ENCODE results near the gene PLPPR1.
"Not testable (repeated sequence)": the region's sequence is repeated elsewhere in the genome, so short reads cannot be mapped to it uniquely, and the experiment has no call there.

Gene PLPPR1

GRCh38 chr9:101324245-101324804 lies 295.8 kb downstream of the PLPPR1 start:
- DNase-seq = no peak
- no peak overlapping the region for H3K4me3 ChIP-seq (ENCODE audit: insufficient read depth, low read depth, low read length, poor library complexity, severe bottlenecking)
- H3K27me3 ChIP-seq (replicated peaks; ENCODE audit: control insufficient read depth, insufficient read depth, low read length, poor library complexity, severe bottlenecking) = no peaks in the 10 kb centered on the region
- no peak overlapping the region for H3K27ac ChIP-seq (ENCODE audit: insufficient read depth, low read length, poor library complexity, severe bottlenecking)
- H3K36me3 ChIP-seq (ENCODE audit: control insufficient read depth, insufficient read depth, low read length) = no peaks in the 10 kb centered on the region
- H3K9me3 ChIP-seq (ENCODE audit: control insufficient read depth, low read length) = no peaks in the 10 kb centered on the region
- H3K4me1 ChIP-seq (ENCODE audit: control insufficient read depth, insufficient read depth, low read length, poor library complexity, severe bottlenecking) = no peaks in the 10 kb centered on the region

DNA sequence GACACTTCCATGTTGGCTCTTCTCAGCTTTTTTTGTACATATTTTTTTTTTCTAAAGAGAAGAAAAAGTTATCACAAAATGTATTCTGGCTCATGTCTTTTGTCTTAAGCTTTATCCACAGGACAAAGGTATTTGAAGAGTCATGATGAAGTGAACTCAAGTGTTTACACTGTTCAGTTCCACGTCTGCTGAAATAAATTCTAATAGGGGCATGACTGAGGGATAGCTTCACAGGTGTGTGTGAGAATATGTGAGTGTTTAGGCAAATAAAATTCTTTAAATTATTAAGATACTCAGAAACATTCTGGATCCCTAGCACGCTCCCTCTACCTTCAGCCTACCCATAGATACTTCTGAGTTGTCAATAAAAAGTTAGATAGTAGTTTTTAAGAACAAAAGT lies 296.5 kb downstream of the PLPPR1 start:
- H3K4me1 ChIP-seq (ENCODE audit: control insufficient read depth, insufficient read depth, low read length, poor library complexity, severe bottlenecking) = no peaks in the 10 kb centered on the region
- no peaks in the 10 kb centered on the region for H3K36me3 ChIP-seq (ENCODE audit: control insufficient read depth, insufficient read depth, low read length)
- H3K9me3 ChIP-seq (ENCODE audit: control insufficient read depth, low read length) = no peaks in the 10 kb centered on the region

DNA sequence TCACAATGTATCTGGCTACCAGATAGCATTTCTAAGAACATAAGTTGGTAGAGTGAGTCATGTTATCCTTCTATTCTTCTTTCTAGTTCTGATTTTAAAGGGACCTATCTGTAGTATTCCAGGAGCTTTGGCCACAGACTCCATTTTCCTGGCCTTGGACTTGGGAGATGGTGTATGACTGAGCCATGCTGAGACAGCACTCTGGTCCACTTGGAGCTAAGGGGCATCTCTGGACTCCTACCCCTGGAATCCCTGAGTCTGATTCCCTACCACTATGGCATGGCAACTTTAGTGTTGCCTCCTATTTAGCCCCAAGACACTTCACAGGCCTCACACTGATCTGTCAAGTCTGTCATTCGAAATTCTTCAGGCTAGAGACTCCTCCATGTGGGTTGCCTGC lies 297.5 kb downstream of the PLPPR1 start:
- Histone ChIP-seq H3K9me3 (ENCODE audit: control insufficient read depth, low read length) (no peaks in the 10 kb centered on the region), H3K36me3 (ENCODE audit: control insufficient read depth, insufficient read depth, low read length) (no peaks in the 10 kb centered on the region), H3K27me3 (replicated peaks; ENCODE audit: control insufficient read depth, insufficient read depth, low read length, poor library complexity, severe bottlenecking) (no peaks in the 10 kb centered on the region), H3K27ac (ENCODE audit: insufficient read depth, low read length, poor library complexity, severe bottlenecking) (no peak overlapping the region), H3K4me3 (ENCODE audit: insufficient read depth, low read depth, low read length, poor library complexity, severe bottlenecking) (no peak overlapping the region), H3K4me1 (ENCODE audit: control insufficient read depth, insufficient read depth, low read length, poor library complexity, severe bottlenecking) (no peaks in the 10 kb centered on the region)
- DNase-seq = no peak

More for the DNA sequence above, 296.5 kb downstream of the PLPPR1 start:
- Histone ChIP-seq H3K4me3 (ENCODE audit: insufficient read depth, low read depth, low read length, poor library complexity, severe bottlenecking) (no peak overlapping the region), H3K27me3 (replicated peaks; ENCODE audit: control insufficient read depth, insufficient read depth, low read length, poor library complexity, severe bottlenecking) (no peaks in the 10 kb centered on the region), H3K27ac (ENCODE audit: insufficient read depth, low read length, poor library complexity, severe bottlenecking) (no peak overlapping the region)
- DNase-seq = no peak

DNA sequence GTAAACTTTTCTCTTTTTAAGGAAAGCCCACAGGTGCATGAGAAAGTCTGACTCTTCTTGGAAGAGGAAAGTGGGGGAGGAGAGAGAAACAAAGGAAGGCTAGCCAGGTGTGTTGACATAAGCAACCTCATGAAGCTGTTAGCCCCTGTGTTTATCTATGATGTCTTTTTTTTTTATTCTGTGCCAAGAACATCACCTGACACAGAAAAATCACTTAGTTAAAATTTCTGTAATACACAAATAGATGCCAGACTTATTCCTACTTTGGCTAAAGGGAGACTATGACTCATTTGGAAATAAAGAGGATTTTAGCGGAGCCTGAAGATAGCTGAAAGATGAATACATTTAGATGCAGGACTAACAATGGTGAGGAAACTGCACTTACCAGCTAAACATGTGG lies 298.0 kb downstream of the PLPPR1 start:
- no peaks in the 10 kb centered on the region for H3K27me3 ChIP-seq (replicated peaks; ENCODE audit: control insufficient read depth, insufficient read depth, low read length, poor library complexity, severe bottlenecking)
- H3K9me3 ChIP-seq (ENCODE audit: control insufficient read depth, low read length) = no peaks in the 10 kb centered on the region
- no peaks in the 10 kb centered on the region for H3K36me3 ChIP-seq (ENCODE audit: control insufficient read depth, insufficient read depth, low read length)
- no peak for DNase-seq
- H3K27ac ChIP-seq (ENCODE audit: insufficient read depth, low read length, poor library complexity, severe bottlenecking) = no peak overlapping the region
- H3K4me1 ChIP-seq (ENCODE audit: control insufficient read depth, insufficient read depth, low read length, poor library complexity, severe bottlenecking) = no peaks in the 10 kb centered on the region
- no peak overlapping the region for H3K4me3 ChIP-seq (ENCODE audit: insufficient read depth, low read depth, low read length, poor library complexity, severe bottlenecking)

- not testable (repeated sequence) for DNase-seq; H3K27ac ChIP-seq (ENCODE audit: insufficient read depth, low read length, poor library complexity, severe bottlenecking); H3K4me3 ChIP-seq (ENCODE audit: insufficient read depth, low read depth, low read length, poor library complexity, severe bottlenecking); H3K4me1 ChIP-seq (ENCODE audit: control insufficient read depth, insufficient read depth, low read length, poor library complexity, severe bottlenecking); H3K27me3 ChIP-seq (replicated peaks; ENCODE audit: control insufficient read depth, insufficient read depth, low read length, poor library complexity, severe bottlenecking); H3K9me3 ChIP-seq (ENCODE audit: control insufficient read depth, low read length); H3K36me3 ChIP-seq (ENCODE audit: control insufficient read depth, insufficient read depth, low read length)
Observed at GRCh38 chr9:101327422-101327909, 298.9 kb downstream of the PLPPR1 start.

DNA sequence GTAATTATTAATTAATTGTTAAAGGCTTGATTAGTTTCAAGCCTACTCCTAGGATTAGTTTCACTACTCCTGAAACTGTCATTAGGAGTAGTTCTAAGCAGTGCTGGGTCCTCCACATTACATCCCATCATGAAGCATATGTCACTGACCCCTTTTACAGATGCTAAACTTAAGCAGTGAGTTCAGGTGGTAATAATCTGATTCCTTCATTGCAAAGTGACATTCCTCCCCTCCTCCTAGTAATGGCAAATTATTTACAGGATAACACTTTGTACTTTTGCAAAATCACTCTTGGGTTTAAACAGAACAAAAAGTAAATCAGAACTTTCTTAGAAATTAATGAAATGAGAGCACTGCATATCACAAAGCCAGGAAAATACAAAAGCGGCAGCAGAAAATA lies 303.8 kb downstream of the PLPPR1 start:
- Histone ChIP-seq H3K4me1 (ENCODE audit: control insufficient read depth, insufficient read depth, low read length, poor library complexity, severe bottlenecking) (no peaks in the 10 kb centered on the region), H3K36me3 (ENCODE audit: control insufficient read depth, insufficient read depth, low read length) (no peaks in the 10 kb centered on the region), H3K9me3 (ENCODE audit: control insufficient read depth, low read length) (no peaks in the 10 kb centered on the region), H3K27ac (ENCODE audit: insufficient read depth, low read length, poor library complexity, severe bottlenecking) (no peak overlapping the region), H3K27me3 (replicated peaks; ENCODE audit: control insufficient read depth, insufficient read depth, low read length, poor library complexity, severe bottlenecking) (no peaks in the 10 kb centered on the region), H3K4me3 (ENCODE audit: insufficient read depth, low read depth, low read length, poor library complexity, severe bottlenecking) (no peak overlapping the region)
- no peak for DNase-seq

- no peak overlapping the region for H3K4me3 ChIP-seq (ENCODE audit: insufficient read depth, low read depth, low read length, poor library complexity, severe bottlenecking)
- no peaks in the 10 kb centered on the region for H3K9me3 ChIP-seq (ENCODE audit: control insufficient read depth, low read length)
- no peak for DNase-seq
- H3K27me3 ChIP-seq (replicated peaks; ENCODE audit: control insufficient read depth, insufficient read depth, low read length, poor library complexity, severe bottlenecking) = no peaks in the 10 kb centered on the region
- H3K4me1 ChIP-seq (ENCODE audit: control insufficient read depth, insufficient read depth, low read length, poor library complexity, severe bottlenecking) = no peaks in the 10 kb centered on the region
- H3K27ac ChIP-seq (ENCODE audit: insufficient read depth, low read length, poor library complexity, severe bottlenecking) = no peak overlapping the region
- no peaks in the 10 kb centered on the region for H3K36me3 ChIP-seq (ENCODE audit: control insufficient read depth, insufficient read depth, low read length)
Observed at GRCh38 chr9:101333490-101333889, 305.0 kb downstream of the PLPPR1 start.

- H3K9me3 ChIP-seq (ENCODE audit: control insufficient read depth, low read length) = no peaks in the 10 kb centered on the region
- H3K4me3 ChIP-seq (ENCODE audit: insufficient read depth, low read depth, low read length, poor library complexity, severe bottlenecking) = no peak overlapping the region
- no peaks in the 10 kb centered on the region for H3K36me3 ChIP-seq (ENCODE audit: control insufficient read depth, insufficient read depth, low read length)
- H3K27me3 ChIP-seq (replicated peaks; ENCODE audit: control insufficient read depth, insufficient read depth, low read length, poor library complexity, severe bottlenecking) = no peaks in the 10 kb centered on the region
- no peak for DNase-seq
- H3K27ac ChIP-seq (ENCODE audit: insufficient read depth, low read length, poor library complexity, severe bottlenecking) = no peak overlapping the region
- no peaks in the 10 kb centered on the region for H3K4me1 ChIP-seq (ENCODE audit: control insufficient read depth, insufficient read depth, low read length, poor library complexity, severe bottlenecking)
Observed at GRCh38 chr9:101333926-101334702, 305.6 kb downstream of the PLPPR1 start.

DNA sequence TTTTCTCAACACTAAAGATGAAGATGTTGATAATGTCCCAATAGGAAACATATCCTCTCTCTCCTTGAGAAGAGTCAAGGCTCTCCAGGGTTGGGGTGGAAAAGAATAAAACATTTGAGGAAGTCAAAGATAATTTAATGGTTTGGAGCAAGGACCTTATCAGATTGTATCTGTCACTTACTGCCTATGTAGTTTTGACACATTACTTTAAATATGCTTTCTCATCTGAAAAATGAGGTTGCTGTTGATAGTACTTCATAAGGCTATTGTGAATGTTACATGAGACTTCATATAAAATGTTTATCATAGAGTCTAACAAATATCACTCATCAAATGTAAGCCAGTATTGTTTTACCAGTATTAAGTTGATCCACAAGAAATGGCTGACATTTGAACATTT lies 307.6 kb downstream of the PLPPR1 start:
- no peak overlapping the region for H3K27ac ChIP-seq (ENCODE audit: insufficient read depth, low read length, poor library complexity, severe bottlenecking)
- no peaks in the 10 kb centered on the region for H3K9me3 ChIP-seq (ENCODE audit: control insufficient read depth, low read length)
- no peak for DNase-seq
- H3K4me3 ChIP-seq (ENCODE audit: insufficient read depth, low read depth, low read length, poor library complexity, severe bottlenecking) = no peak overlapping the region
- H3K4me1 ChIP-seq (ENCODE audit: control insufficient read depth, insufficient read depth, low read length, poor library complexity, severe bottlenecking) = no peaks in the 10 kb centered on the region
- no peaks in the 10 kb centered on the region for H3K36me3 ChIP-seq (ENCODE audit: control insufficient read depth, insufficient read depth, low read length)
- H3K27me3 ChIP-seq (replicated peaks; ENCODE audit: control insufficient read depth, insufficient read depth, low read length, poor library complexity, severe bottlenecking) = no peaks in the 10 kb centered on the region

- H3K27me3 ChIP-seq (replicated peaks; ENCODE audit: control insufficient read depth, insufficient read depth, low read length, poor library complexity, severe bottlenecking) = no peaks in the 10 kb centered on the region
- DNase-seq = no peak
- no peaks in the 10 kb centered on the region for H3K9me3 ChIP-seq (ENCODE audit: control insufficient read depth, low read length)
- H3K36me3 ChIP-seq (ENCODE audit: control insufficient read depth, insufficient read depth, low read length) = no peaks in the 10 kb centered on the region
- no peak overlapping the region for H3K27ac ChIP-seq (ENCODE audit: insufficient read depth, low read length, poor library complexity, severe bottlenecking)
- no peak overlapping the region for H3K4me3 ChIP-seq (ENCODE audit: insufficient read depth, low read depth, low read length, poor library complexity, severe bottlenecking)
- H3K4me1 ChIP-seq (ENCODE audit: control insufficient read depth, insufficient read depth, low read length, poor library complexity, severe bottlenecking) = no peaks in the 10 kb centered on the region
Observed at GRCh38 chr9:101337237-101337636, 308.7 kb downstream of the PLPPR1 start.

Measured in effector memory CD4-positive, alpha-beta T cell (primary cell).